Lung (tissue), 12 donors: ENCODE data around the gene PEX14. TPM values are rescaled to one million over a fixed set of nuclear protein-coding genes. Genes with fewer than 3 reads are reported as not detected.
A peak's percentile ranks its signal among the peaks of the same experiment; 100 is the strongest.

Source experiments
- ATAC-seq: fragments of 200-7000 bp; cut with Tn5 transposase; one replicate; pipeline ENCODE4 v1.9.1; 2020; ENCODE audit warnings: moderate number of reproducible peaks; ENCODE audit not compliant: insufficient read depth, low FRiP score
- DNase-seq, 3 donors: peaks; one replicate each; pipeline ENCODE4 v3.0.0-alpha.2; 2013 to 2017
- H3K27ac ChIP-seq, 2 donors: one replicate each; pipeline ENCODE4 v1.5.1; 2013; ENCODE audit warnings: mild to moderate bottlenecking in 2 of 2, moderate library complexity in 2 of 2, control low read depth in 1 of 2, inconsistent platforms in 1 of 2, low read depth in 1 of 2, low read length in 1 of 2
- H3K27me3 ChIP-seq, 3 donors: one replicate each; pipeline ENCODE4 v1.5.1; 2013; ENCODE audit warnings: low read length in 2 of 3; ENCODE audit not compliant: control insufficient read depth in 3 of 3, insufficient read depth in 3 of 3
- H3K36me3 ChIP-seq, 4 donors: one replicate each; pipeline ENCODE4 v1.5.1; 2013; ENCODE audit warnings: low read length in 4 of 4, mild to moderate bottlenecking in 1 of 4, moderate library complexity in 1 of 4; ENCODE audit not compliant: control insufficient read depth in 4 of 4, insufficient read depth in 4 of 4
- H3K4me1 ChIP-seq, 5 donors: one replicate each; pipeline ENCODE4 v1.5.1; 2013; ENCODE audit warnings: low read length in 5 of 5, mild to moderate bottlenecking in 2 of 5, moderate library complexity in 1 of 5; ENCODE audit not compliant: control insufficient read depth in 5 of 5, insufficient read depth in 5 of 5
- H3K4me3 ChIP-seq: one replicate; pipeline ENCODE4 v1.5.1; 2013; ENCODE audit warnings: mild to moderate bottlenecking, control low read depth, moderate library complexity
- H3K9ac ChIP-seq, 2 donors: one replicate each; pipeline ENCODE4 v1.5.1; 2013; ENCODE audit warnings: low read length in 2 of 2, control low read depth in 1 of 2; ENCODE audit not compliant: insufficient read depth in 1 of 2
- H3K9me3 ChIP-seq, 4 donors: one replicate each; pipeline ENCODE4 v1.5.1; 2013; ENCODE audit warnings: low read length in 3 of 4, mild to moderate bottlenecking in 1 of 4, moderate library complexity in 1 of 4; ENCODE audit not compliant: control insufficient read depth in 4 of 4, insufficient read depth in 3 of 4
- CTCF ChIP-seq: IDR thresholded peaks from 2 replicates; pipeline ENCODE4 v1.5.1; 2012; ENCODE audit warnings: mild to moderate bottlenecking; ENCODE audit errors: control extremely low read depth, extremely low read depth
- WGBS, 2 donors: extraction: QIAGEN DNeasy Blood & Tissue Kit; methylation state at CpG; one replicate each; pipeline ENCODE4 v1.1.7; 2013; 5-methylcytosine and 5-hydroxymethylcytosine counted together
- polyA plus RNA-seq, 2 donors: library from polyadenylated mRNA; stranded (reverse); fragments of 200-250 nt; gene quantifications; one replicate each; pipeline ENCODE4 v1.2.1, GENCODE V29; 2013
- total RNA-seq, 2 donors: library from RNA; depleted of rRNA in 1 of 2; stranded (reverse); fragments of >200 nt in 1 of 2; gene quantifications; one replicate each; pipeline ENCODE4 v1.2.1, GENCODE V29; 2014 to 2021
- donor health status: control.
- donor health status: control.
- donor health status: Bipolar disorder and iron deficiency.
- donor health status: healthy.
- donor health status: DM: yes; HTN: yes; CAD: no.

The PEX14 gene
- total and polyA plus RNA-seq, 4 donors, result 18.1 to 29.2 (median 20.8) TPM

GRCh38 chr1:10538646-10539355, 64.1 kb downstream of the PEX14 start:
- 83 to 88% methylated on average over 13 of the region's 13 CpGs for WGBS, 2 donors
- Histone ChIP-seq H3K36me3 (peaks cover 0 to 15% (median 4%) of the 10 kb centered on the region in 4 donors), H3K4me1 (peaks cover 2 to 37% (median 11%) of the 10 kb centered on the region in 5 donors), H3K27ac (peak overlapping the region in 1 of 2 donors; percentile 15), H3K9me3 (peaks cover 0 to 1% (median 0%) of the 10 kb centered on the region in 4 donors), H3K9ac (no peak overlapping the region), H3K27me3 (no peaks in the 10 kb centered on the region), H3K4me3 (no peak overlapping the region)
- ATAC-seq (no peak), DNase-seq (peak; percentile 40 to 69 (median 42))
- TF ChIP-seq CTCF, result no peak

GRCh38 chr1:10539411-10540043, 64.8 kb downstream of the PEX14 start:
- DNase-seq (peak in 2 of 3 donors; percentile 19 to 41), ATAC-seq (no peak)
- peaks cover 2 to 37% (median 11%) of the 10 kb centered on the region in 5 donors for H3K4me1 ChIP-seq
- no peak for TF ChIP-seq CTCF
- H3K27me3 ChIP-seq, result no peaks in the 10 kb centered on the region
- peaks cover 0 to 15% (median 4%) of the 10 kb centered on the region in 4 donors for H3K36me3 ChIP-seq
- WGBS, 2 donors, result 85 to 94% methylated on average over 4 of the region's 4 CpGs
- H3K9me3 ChIP-seq, result peaks cover 0 to under 1% (median 0%) of the 10 kb centered on the region in 4 donors
- peak overlapping the region in 1 of 2 donors; percentile 77 for H3K27ac ChIP-seq
- H3K9ac ChIP-seq, result no peak overlapping the region
- H3K4me3 ChIP-seq, result no peak overlapping the region

- Histone ChIP-seq H3K27me3 (no peaks in the 10 kb centered on the region), H3K36me3 (peaks cover 0 to 15% (median 4%) of the 10 kb centered on the region in 4 donors), H3K4me1 (peaks cover 2 to 37% (median 11%) of the 10 kb centered on the region in 5 donors), H3K9me3 (no peaks in the 10 kb centered on the region), H3K4me3 (no peak overlapping the region), H3K27ac (peak overlapping the region; percentile 76 to 77), H3K9ac (peak overlapping the region in 1 of 2 donors; percentile 54)
- DNase-seq (peak; percentile 87 to 96 (median 89)), ATAC-seq (no peak)
- no peak for TF ChIP-seq CTCF
- 63 to 77% methylated on average over 9 of the region's 9 CpGs for WGBS, 2 donors
Observed at GRCh38 chr1:10540277-10541005, 65.7 kb downstream of the PEX14 start.
